Mesenchymal stem cell (in vitro differentiated cells and primary cell): ENCODE measurements around the gene ASTN2.

Experiments used
- DNase-seq: peaks from one replicate; pipeline ENCODE4 v3.0.0-alpha.2; 2013
- H2AFZ ChIP-seq: one replicate; pipeline ENCODE4 v1.6.1; 2013; ENCODE audit warnings: low read depth, mild to moderate bottlenecking, control low read depth, inconsistent platforms, low read length, moderate library complexity
- H2AK5ac ChIP-seq: 2 replicates; pipeline ENCODE4 v1.6.1; 2013; ENCODE audit warnings: low read length, moderate library complexity, mild to moderate bottlenecking, inconsistent platforms; ENCODE audit not compliant: severe bottlenecking
- H2BK120ac ChIP-seq: one replicate; pipeline ENCODE4 v1.6.1; 2013; ENCODE audit warnings: low read depth, mild to moderate bottlenecking, inconsistent platforms, low read length, moderate library complexity
- H2BK12ac ChIP-seq, 2 experiments: one replicate each; pipeline ENCODE4 v1.6.1; 2013; ENCODE audit warnings: inconsistent platforms in 2 of 2, low read length in 2 of 2, mild to moderate bottlenecking in 2 of 2, moderate library complexity in 2 of 2, control low read depth in 1 of 2
- H2BK15ac ChIP-seq: one replicate; pipeline ENCODE4 v1.6.1; 2013; ENCODE audit warnings: mild to moderate bottlenecking, low read depth, inconsistent platforms; ENCODE audit not compliant: poor library complexity, severe bottlenecking
- H2BK5ac ChIP-seq: 2 replicates; pipeline ENCODE4 v1.6.1; 2013; ENCODE audit warnings: low read depth, mild to moderate bottlenecking, low read length, control low read depth, inconsistent platforms; ENCODE audit not compliant: poor library complexity, severe bottlenecking
- H3K14ac ChIP-seq, 2 experiments: one replicate each; pipeline ENCODE4 v1.6.1; 2013; ENCODE audit warnings: inconsistent platforms in 2 of 2, low read length in 2 of 2, control low read depth in 1 of 2, mild to moderate bottlenecking in 1 of 2, moderate library complexity in 1 of 2
- H3K18ac ChIP-seq, 2 experiments: one replicate each; pipeline ENCODE4 v1.6.1; 2013; ENCODE audit warnings: inconsistent platforms in 2 of 2, low read length in 2 of 2, control low read depth in 1 of 2, low read depth in 1 of 2, mild to moderate bottlenecking in 1 of 2
- H3K23ac ChIP-seq, 2 experiments: one replicate each; pipeline ENCODE4 v1.6.1; 2013; ENCODE audit warnings: inconsistent platforms in 2 of 2, low read length in 2 of 2, mild to moderate bottlenecking in 2 of 2, moderate library complexity in 2 of 2, control low read depth in 1 of 2
- H3K27ac ChIP-seq: 2 replicates; pipeline ENCODE4 v1.5.1; 2013; ENCODE audit warnings: mild to moderate bottlenecking, moderate library complexity, low read length, control low read depth, inconsistent platforms; ENCODE audit not compliant: poor library complexity, severe bottlenecking
- H3K27me3 ChIP-seq, 2 experiments: 2 replicates each; pipeline versions ENCODE4 v1.6.1 to v1.7.0; 2013; ENCODE audit warnings: low read length in 2 of 2, mild to moderate bottlenecking in 2 of 2, moderate library complexity in 2 of 2, control low read depth in 1 of 2, inconsistent platforms in 1 of 2; ENCODE audit not compliant: control insufficient read depth in 1 of 2, insufficient read depth in 1 of 2
- H3K36me3 ChIP-seq, 2 experiments: 2 replicates each; pipeline versions ENCODE4 v1.6.1 to v1.7.0; 2013; ENCODE audit warnings: low read length in 2 of 2, control low read depth in 1 of 2, inconsistent platforms in 1 of 2, low read depth in 1 of 2, mild to moderate bottlenecking in 1 of 2; ENCODE audit not compliant: insufficient read depth in 2 of 2, control insufficient read depth in 1 of 2
- H3K4ac ChIP-seq, 2 experiments: one replicate each; pipeline ENCODE4 v1.6.1; 2013; ENCODE audit warnings: inconsistent platforms in 2 of 2, low read length in 2 of 2, mild to moderate bottlenecking in 2 of 2, moderate library complexity in 2 of 2, control low read depth in 1 of 2, low read depth in 1 of 2
- H3K4me1 ChIP-seq: 2 replicates; pipeline ENCODE4 v1.6.1; 2013; ENCODE audit warnings: low read depth, low read length, control low read depth; ENCODE audit not compliant: control insufficient read depth, insufficient read depth
- H3K4me2 ChIP-seq: 2 replicates; pipeline ENCODE4 v1.6.1; 2013; ENCODE audit warnings: low read length, mild to moderate bottlenecking, inconsistent platforms; ENCODE audit not compliant: poor library complexity, severe bottlenecking
- H3K4me3 ChIP-seq, 2 experiments: 2 replicates each; pipeline versions ENCODE4 v1.5.1 to v1.7.0; 2013; ENCODE audit warnings: low read length in 2 of 2, mild to moderate bottlenecking in 2 of 2, control low read depth in 1 of 2, low read depth in 1 of 2; ENCODE audit not compliant: insufficient read depth in 1 of 2
- H3K79me1 ChIP-seq: replicated peaks from 2 replicates; pipeline ENCODE4 v1.6.1; 2013; ENCODE audit warnings: mild to moderate bottlenecking, control low read depth, low read length, inconsistent platforms; ENCODE audit not compliant: poor library complexity, severe bottlenecking
- H3K9ac ChIP-seq: 2 replicates; pipeline ENCODE4 v1.7.0; 2013; ENCODE audit warnings: mild to moderate bottlenecking, low read length, moderate library complexity
- H3K9me3 ChIP-seq: 2 replicates; pipeline ENCODE4 v1.7.0; 2013; ENCODE audit warnings: mild to moderate bottlenecking, low read length; ENCODE audit not compliant: control insufficient read depth
- H4K8ac ChIP-seq: one replicate; pipeline ENCODE4 v1.6.1; 2013; ENCODE audit warnings: inconsistent platforms, mild to moderate bottlenecking, low read length, moderate library complexity
- H4K91ac ChIP-seq: one replicate; pipeline ENCODE4 v1.6.1; 2013; ENCODE audit warnings: mild to moderate bottlenecking, low read length, inconsistent platforms
- WGBS: methylation state at CpG from one replicate; pipeline ENCODE4 v1.1.7; 2013; ENCODE audit warnings: mixed read lengths; 5-methylcytosine and 5-hydroxymethylcytosine counted together

ASTN2 gene

GRCh38 chr9:117182046-117182445 is 232.8 kb downstream of the ASTN2 start:
- H3K14ac ChIP-seq, result peak overlapping the region in 1 of 2 experiments; percentile 74
- no peak overlapping the region for H2BK5ac ChIP-seq
- H3K36me3 ChIP-seq, result no peaks in the 10 kb centered on the region
- H2BK12ac ChIP-seq, result no peak overlapping the region
- no peak overlapping the region for H4K8ac ChIP-seq
- H2AFZ ChIP-seq, result no peak overlapping the region
- peak overlapping the region in 1 of 2 experiments; percentile 17 for H3K18ac ChIP-seq
- peaks cover 0 to 4% of the 10 kb centered on the region in 2 experiments for H3K27me3 ChIP-seq
- H3K4ac ChIP-seq, result no peak overlapping the region
- H3K4me1 ChIP-seq, result peaks cover 4% of the 10 kb centered on the region
- peak overlapping the region; percentile 22 for H4K91ac ChIP-seq
- no peak overlapping the region for H2BK120ac ChIP-seq
- no peak overlapping the region for H2AK5ac ChIP-seq
- no peaks in the 10 kb centered on the region for H3K79me1 ChIP-seq
- H3K27ac ChIP-seq, result no peak overlapping the region
- no peak overlapping the region for H3K23ac ChIP-seq
- peaks cover 15% of the 10 kb centered on the region for H3K9me3 ChIP-seq
- no peak overlapping the region for H3K9ac ChIP-seq
- no peak for DNase-seq
- H3K4me2 ChIP-seq, result no peak overlapping the region
- H2BK15ac ChIP-seq, result peak overlapping the region; percentile 23
- 81% methylated on average over 2 of the region's 2 CpGs for WGBS
- no peak overlapping the region for H3K4me3 ChIP-seq

GRCh38 chr9:117180896-117181445 is 233.9 kb downstream of the ASTN2 start:
- no peaks in the 10 kb centered on the region for H3K79me1 ChIP-seq
- H3K4ac ChIP-seq, result no peak overlapping the region
- H3K4me1 ChIP-seq, result peaks cover 4% of the 10 kb centered on the region
- no peak overlapping the region for H3K27ac ChIP-seq
- peaks cover 0 to 4% of the 10 kb centered on the region in 2 experiments for H3K27me3 ChIP-seq
- H4K8ac ChIP-seq, result no peak overlapping the region
- no peak overlapping the region for H3K14ac ChIP-seq
- H2AK5ac ChIP-seq, result no peak overlapping the region
- no peak overlapping the region for H2BK15ac ChIP-seq
- H3K23ac ChIP-seq, result no peak overlapping the region
- no peak overlapping the region for H2AFZ ChIP-seq
- no peak overlapping the region for H4K91ac ChIP-seq
- no peak overlapping the region for H3K4me2 ChIP-seq
- H2BK5ac ChIP-seq, result no peak overlapping the region
- H2BK120ac ChIP-seq, result no peak overlapping the region
- peak; percentile 18 for DNase-seq
- H3K4me3 ChIP-seq, result no peak overlapping the region
- H3K9me3 ChIP-seq, result peaks cover 15% of the 10 kb centered on the region
- WGBS, result 80% methylated on average over 2 of the region's 2 CpGs
- no peak overlapping the region for H3K18ac ChIP-seq
- no peak overlapping the region for H3K9ac ChIP-seq
- H3K36me3 ChIP-seq, result no peaks in the 10 kb centered on the region
- H2BK12ac ChIP-seq, result no peak overlapping the region

- H3K18ac ChIP-seq, result peak overlapping the region in 1 of 2 experiments; percentile 52
- H2BK15ac ChIP-seq, result no peak overlapping the region
- H3K4me3 ChIP-seq, result no peak overlapping the region
- peaks cover 0 to 3% of the 10 kb centered on the region in 2 experiments for H3K27me3 ChIP-seq
- peak; percentile 35 for DNase-seq
- peaks cover 4% of the 10 kb centered on the region for H3K4me1 ChIP-seq
- H3K27ac ChIP-seq, result no peak overlapping the region
- H3K23ac ChIP-seq, result no peak overlapping the region
- H3K79me1 ChIP-seq, result no peaks in the 10 kb centered on the region
- H3K14ac ChIP-seq, result peak overlapping the region in 1 of 2 experiments; percentile 28
- no peak overlapping the region for H2BK120ac ChIP-seq
- H3K9ac ChIP-seq, result no peak overlapping the region
- H2AK5ac ChIP-seq, result no peak overlapping the region
- H4K8ac ChIP-seq, result no peak overlapping the region
- H3K9me3 ChIP-seq, result peaks cover 10% of the 10 kb centered on the region
- H3K4ac ChIP-seq, result no peak overlapping the region
- H3K4me2 ChIP-seq, result no peak overlapping the region
- no peak overlapping the region for H2BK5ac ChIP-seq
- no peak overlapping the region for H2AFZ ChIP-seq
- no peaks in the 10 kb centered on the region for H3K36me3 ChIP-seq
- 62% methylated on average over 2 of the region's 5 CpGs for WGBS
- H2BK12ac ChIP-seq, result no peak overlapping the region
- no peak overlapping the region for H4K91ac ChIP-seq
These were observed 236.1 kb downstream of the ASTN2 start for GRCh38 chr9:117178596-117179375.

GRCh38 chr9:117170567-117170966 is 244.3 kb downstream of the ASTN2 start:
- Histone ChIP-seq H2BK12ac (no peak overlapping the region), H3K18ac (no peak overlapping the region), H3K4me2 (no peak overlapping the region), H4K91ac (no peak overlapping the region), H3K23ac (no peak overlapping the region), H2BK5ac (no peak overlapping the region), H2BK15ac (no peak overlapping the region), H3K27ac (no peak overlapping the region), H2AK5ac (no peak overlapping the region), H2AFZ (no peak overlapping the region), H3K27me3 (no peaks in the 10 kb centered on the region), H3K4me3 (no peak overlapping the region), H2BK120ac (no peak overlapping the region), H3K4ac (no peak overlapping the region), H3K14ac (no peak overlapping the region), H3K4me1 (no peaks in the 10 kb centered on the region), H3K9ac (no peak overlapping the region), H3K9me3 (no peaks in the 10 kb centered on the region), H3K79me1 (no peaks in the 10 kb centered on the region), H4K8ac (no peak overlapping the region), H3K36me3 (no peaks in the 10 kb centered on the region)
- 97% methylated on average over 2 of the region's 2 CpGs for WGBS
- DNase-seq, result no peak
